Body of pancreas (tissue), 4 donors: ENCODE measurements around the gene RAB7A.
"Not testable (repeated sequence)": the region's sequence is repeated elsewhere in the genome, so short reads cannot be mapped to it uniquely, and the experiment has no call there.

Experiments used
- POLR2A ChIP-seq, 3 donors: fragments of 450-650 bp; IDR thresholded peaks; one replicate each; pipeline ENCODE4 v1.6.1; 2016; ENCODE audit warnings: antibody characterized with exemption in 3 of 3, mild to moderate bottlenecking in 2 of 3
- TF ChIP-seq, protein P1 (sequence below), 7 experiments: fragments of 450-650 bp in 4 of 7; fragments of 200-600 bp in 3 of 7; sonication (generic) in 3 of 7; IDR thresholded peaks; one replicate each; pipeline ENCODE4 v1.5.1; 2016 to 2019; ENCODE audit warnings: antibody characterized with exemption in 7 of 7

DNA sequence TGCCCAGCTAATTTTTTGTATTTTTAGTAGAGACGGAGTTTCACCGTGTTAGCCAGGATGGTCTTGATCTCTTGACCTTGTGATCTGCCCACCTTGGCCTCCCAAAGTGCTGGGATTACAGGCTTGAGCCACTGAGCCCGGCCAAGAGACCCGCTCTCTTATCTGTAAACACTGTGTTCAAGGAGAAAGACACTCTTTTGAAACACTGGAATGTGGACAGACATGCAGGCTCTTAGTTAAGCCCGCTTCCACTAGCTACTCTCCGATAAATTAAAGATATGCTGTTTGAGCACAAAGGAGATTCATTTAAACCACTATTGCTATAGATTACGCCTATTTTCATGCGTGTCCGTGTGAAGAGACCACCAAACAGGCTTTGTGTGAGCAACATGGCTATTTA, 103.1 kb downstream of the RAB7A start:
- TF ChIP-seq, protein P1, sequence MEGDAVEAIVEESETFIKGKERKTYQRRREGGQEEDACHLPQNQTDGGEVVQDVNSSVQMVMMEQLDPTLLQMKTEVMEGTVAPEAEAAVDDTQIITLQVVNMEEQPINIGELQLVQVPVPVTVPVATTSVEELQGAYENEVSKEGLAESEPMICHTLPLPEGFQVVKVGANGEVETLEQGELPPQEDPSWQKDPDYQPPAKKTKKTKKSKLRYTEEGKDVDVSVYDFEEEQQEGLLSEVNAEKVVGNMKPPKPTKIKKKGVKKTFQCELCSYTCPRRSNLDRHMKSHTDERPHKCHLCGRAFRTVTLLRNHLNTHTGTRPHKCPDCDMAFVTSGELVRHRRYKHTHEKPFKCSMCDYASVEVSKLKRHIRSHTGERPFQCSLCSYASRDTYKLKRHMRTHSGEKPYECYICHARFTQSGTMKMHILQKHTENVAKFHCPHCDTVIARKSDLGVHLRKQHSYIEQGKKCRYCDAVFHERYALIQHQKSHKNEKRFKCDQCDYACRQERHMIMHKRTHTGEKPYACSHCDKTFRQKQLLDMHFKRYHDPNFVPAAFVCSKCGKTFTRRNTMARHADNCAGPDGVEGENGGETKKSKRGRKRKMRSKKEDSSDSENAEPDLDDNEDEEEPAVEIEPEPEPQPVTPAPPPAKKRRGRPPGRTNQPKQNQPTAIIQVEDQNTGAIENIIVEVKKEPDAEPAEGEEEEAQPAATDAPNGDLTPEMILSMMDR (IDR thresholded peaks at IDR 0.05), result not testable (repeated sequence)
- not testable (repeated sequence) for TF ChIP-seq POLR2A (IDR thresholded peaks at IDR 0.05)
